Osteoblast (primary cell): ENCODE results near the gene PHACTR1. TPM values are rescaled to one million over a fixed set of nuclear protein-coding genes. Genes with fewer than 3 reads are reported as not detected.

Experiments
- DNase-seq: peaks from one replicate; pipeline ENCODE4 v3.0.0; 2011; ENCODE audit warnings: low spot score, mixed read lengths; ENCODE audit not compliant: insufficient read length; ENCODE audit errors: missing footprints
- H2AFZ ChIP-seq: 2 replicates; pipeline ENCODE4 v1.6.0; 2011; ENCODE audit warnings: mild to moderate bottlenecking, low read length
- H3K27ac ChIP-seq: 2 replicates; pipeline ENCODE4 v1.5.1; 2011; ENCODE audit warnings: mild to moderate bottlenecking, low read depth, low read length, moderate library complexity
- H3K27me3 ChIP-seq: 2 replicates; pipeline ENCODE4 v1.6.0; 2012; ENCODE audit warnings: mild to moderate bottlenecking, control low read depth, inconsistent platforms, low read length, moderate library complexity; ENCODE audit not compliant: insufficient read depth
- H3K36me3 ChIP-seq: 2 replicates; pipeline ENCODE4 v1.5.1; 2011; ENCODE audit warnings: mild to moderate bottlenecking, low read length, control low read depth, moderate library complexity; ENCODE audit not compliant: insufficient read depth
- H3K4me1 ChIP-seq: 2 replicates; pipeline ENCODE4 v1.5.1; 2011; ENCODE audit warnings: mild to moderate bottlenecking, low read length, control low read depth, moderate library complexity; ENCODE audit not compliant: insufficient read depth
- H3K4me2 ChIP-seq: 2 replicates; pipeline ENCODE4 v1.6.0; 2011; ENCODE audit warnings: mild to moderate bottlenecking, low read length; ENCODE audit not compliant: insufficient read depth
- H3K4me3 ChIP-seq: fragments of 200-600 bp; sonication (generic); 3 replicates; pipeline ENCODE4 v1.5.1; 2012; ENCODE audit warnings: mild to moderate bottlenecking, low read length, inconsistent platforms; ENCODE audit not compliant: insufficient read depth
- H3K79me2 ChIP-seq: 2 replicates; pipeline ENCODE4 v1.6.0; 2012; ENCODE audit warnings: mild to moderate bottlenecking, low read length, control low read depth, inconsistent platforms; ENCODE audit not compliant: insufficient read depth
- H3K9me3 ChIP-seq: 2 replicates; pipeline ENCODE4 v1.5.1; 2011; ENCODE audit warnings: low read depth, low read length, control low read depth
- H4K20me1 ChIP-seq: 2 replicates; pipeline ENCODE4 v1.6.0; 2012; ENCODE audit warnings: mild to moderate bottlenecking, low read length, control low read depth; ENCODE audit not compliant: insufficient read depth
- CTCF ChIP-seq: IDR thresholded peaks from 2 replicates; pipeline ENCODE4 v1.5.1; 2011; ENCODE audit warnings: mild to moderate bottlenecking, low read depth, low read length, moderate library complexity; ENCODE audit errors: extremely low read depth
- total RNA-seq: library from RNA; depleted of rRNA; stranded (reverse); fragments of >200 nt; gene quantifications from 2 replicates; pipeline ENCODE4 v1.2.3, GENCODE V29; 2012

Gene PHACTR1
- total RNA-seq, 1 donor: 0.36 TPM

GRCh38 chr6:12962529-12962928 lies 246.0 kb downstream of the PHACTR1 start:
- Histone ChIP-seq H3K9me3 (no peaks in the 10 kb centered on the region), H3K4me3 (no peak overlapping the region), H3K4me2 (no peak overlapping the region), H3K4me1 (peaks cover 4% of the 10 kb centered on the region), H2AFZ (no peak overlapping the region), H3K36me3 (no peaks in the 10 kb centered on the region), H4K20me1 (no peaks in the 10 kb centered on the region), H3K27ac (no peak overlapping the region), H3K79me2 (no peaks in the 10 kb centered on the region), H3K27me3 (no peaks in the 10 kb centered on the region)
- TF ChIP-seq CTCF: no peak
- DNase-seq: no peak

GRCh38 chr6:12962987-12963386 lies 246.4 kb downstream of the PHACTR1 start:
- Histone ChIP-seq H3K27me3 (no peaks in the 10 kb centered on the region), H3K9me3 (no peaks in the 10 kb centered on the region), H3K4me3 (no peak overlapping the region), H2AFZ (no peak overlapping the region), H3K4me2 (no peak overlapping the region), H3K27ac (no peak overlapping the region), H3K4me1 (peaks cover 2% of the 10 kb centered on the region), H3K36me3 (no peaks in the 10 kb centered on the region), H3K79me2 (no peaks in the 10 kb centered on the region), H4K20me1 (no peaks in the 10 kb centered on the region)
- DNase-seq: no peak
- no peak for TF ChIP-seq CTCF

GRCh38 chr6:12963567-12963966 lies 247.0 kb downstream of the PHACTR1 start:
- no peak for TF ChIP-seq CTCF
- no peak overlapping the region for H3K4me2 ChIP-seq

GRCh38 chr6:12967686-12968085 lies 251.1 kb downstream of the PHACTR1 start:
- H3K36me3 ChIP-seq: no peaks in the 10 kb centered on the region
- no peak overlapping the region for H3K4me2 ChIP-seq
- H3K79me2 ChIP-seq: no peaks in the 10 kb centered on the region
- no peak for TF ChIP-seq CTCF
- no peak overlapping the region for H3K4me3 ChIP-seq
- H3K9me3 ChIP-seq: no peaks in the 10 kb centered on the region
- H4K20me1 ChIP-seq: no peaks in the 10 kb centered on the region
- no peaks in the 10 kb centered on the region for H3K4me1 ChIP-seq
- DNase-seq: no peak
- no peak overlapping the region for H3K27ac ChIP-seq
- no peak overlapping the region for H2AFZ ChIP-seq
- no peaks in the 10 kb centered on the region for H3K27me3 ChIP-seq

More at GRCh38 chr6:12963567-12963966, 247.0 kb downstream of the PHACTR1 start:
- no peak overlapping the region for H2AFZ ChIP-seq
- no peaks in the 10 kb centered on the region for H4K20me1 ChIP-seq
- H3K4me3 ChIP-seq: no peak overlapping the region
- no peaks in the 10 kb centered on the region for H3K27me3 ChIP-seq
- H3K27ac ChIP-seq: no peak overlapping the region
- no peak for DNase-seq
- H3K79me2 ChIP-seq: no peaks in the 10 kb centered on the region
- H3K9me3 ChIP-seq: no peaks in the 10 kb centered on the region
- H3K36me3 ChIP-seq: no peaks in the 10 kb centered on the region
- no peaks in the 10 kb centered on the region for H3K4me1 ChIP-seq
